Astrocyte of the spinal cord (primary cell): ENCODE data around the gene ZIC2.

ENCODE experiments used
- DNase-seq: peaks from one replicate; pipeline ENCODE4 v3.0.0; 2011; ENCODE audit warnings: low read depth, low spot score
- H3K4me3 ChIP-seq: 2 replicates; pipeline ENCODE4 v1.5.1; 2011; ENCODE audit warnings: low read depth, mild to moderate bottlenecking, low read length, moderate library complexity
- in situ Hi-C: cut with HindIII; loops from 2 replicates; pipeline ENCODE4 v1.10.0; 2017; ENCODE audit warnings: low sequenced_read_pairs
- TF ChIP-seq, protein P1 (sequence below): IDR thresholded peaks from 2 replicates; pipeline ENCODE4 v1.5.1; 2012; ENCODE audit warnings: low read depth, mild to moderate bottlenecking, low read length, inconsistent platforms

Gene ZIC2

DNA sequence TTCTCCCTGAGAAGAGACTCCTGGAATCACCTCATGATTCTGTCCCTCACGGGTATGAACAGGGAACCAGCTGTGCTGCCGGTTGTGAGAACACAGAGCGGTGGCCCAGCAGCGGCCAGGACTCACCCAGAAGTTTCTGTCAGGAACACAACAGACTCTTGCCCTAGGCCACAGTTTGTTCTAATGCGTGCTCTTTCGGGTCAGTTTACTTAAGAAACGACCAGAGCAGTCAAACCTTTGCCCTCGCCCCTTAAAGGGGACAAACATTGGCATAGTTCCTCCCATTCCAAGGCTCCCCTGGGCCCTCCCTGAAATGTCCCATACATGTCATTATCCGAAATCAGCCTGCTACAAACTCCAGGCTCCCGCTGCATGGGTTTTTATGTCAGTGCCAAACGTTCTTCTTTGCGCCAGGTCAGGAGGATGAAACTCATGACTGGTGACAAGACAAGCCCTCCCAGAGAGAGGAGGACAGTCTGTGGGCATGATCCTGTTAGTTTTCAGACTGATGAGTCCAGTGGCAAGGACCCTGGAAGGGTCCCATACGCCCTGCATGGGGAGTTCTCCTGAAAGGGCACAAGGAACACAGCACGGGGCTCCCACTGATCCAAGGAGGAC lies 28.3 kb upstream of the ZIC2 start:
- in situ Hi-C loops = no loop called here
- no peak overlapping the region for H3K4me3 ChIP-seq
- DNase-seq = no peak
- TF ChIP-seq, protein P1, sequence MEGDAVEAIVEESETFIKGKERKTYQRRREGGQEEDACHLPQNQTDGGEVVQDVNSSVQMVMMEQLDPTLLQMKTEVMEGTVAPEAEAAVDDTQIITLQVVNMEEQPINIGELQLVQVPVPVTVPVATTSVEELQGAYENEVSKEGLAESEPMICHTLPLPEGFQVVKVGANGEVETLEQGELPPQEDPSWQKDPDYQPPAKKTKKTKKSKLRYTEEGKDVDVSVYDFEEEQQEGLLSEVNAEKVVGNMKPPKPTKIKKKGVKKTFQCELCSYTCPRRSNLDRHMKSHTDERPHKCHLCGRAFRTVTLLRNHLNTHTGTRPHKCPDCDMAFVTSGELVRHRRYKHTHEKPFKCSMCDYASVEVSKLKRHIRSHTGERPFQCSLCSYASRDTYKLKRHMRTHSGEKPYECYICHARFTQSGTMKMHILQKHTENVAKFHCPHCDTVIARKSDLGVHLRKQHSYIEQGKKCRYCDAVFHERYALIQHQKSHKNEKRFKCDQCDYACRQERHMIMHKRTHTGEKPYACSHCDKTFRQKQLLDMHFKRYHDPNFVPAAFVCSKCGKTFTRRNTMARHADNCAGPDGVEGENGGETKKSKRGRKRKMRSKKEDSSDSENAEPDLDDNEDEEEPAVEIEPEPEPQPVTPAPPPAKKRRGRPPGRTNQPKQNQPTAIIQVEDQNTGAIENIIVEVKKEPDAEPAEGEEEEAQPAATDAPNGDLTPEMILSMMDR = no peak

DNA sequence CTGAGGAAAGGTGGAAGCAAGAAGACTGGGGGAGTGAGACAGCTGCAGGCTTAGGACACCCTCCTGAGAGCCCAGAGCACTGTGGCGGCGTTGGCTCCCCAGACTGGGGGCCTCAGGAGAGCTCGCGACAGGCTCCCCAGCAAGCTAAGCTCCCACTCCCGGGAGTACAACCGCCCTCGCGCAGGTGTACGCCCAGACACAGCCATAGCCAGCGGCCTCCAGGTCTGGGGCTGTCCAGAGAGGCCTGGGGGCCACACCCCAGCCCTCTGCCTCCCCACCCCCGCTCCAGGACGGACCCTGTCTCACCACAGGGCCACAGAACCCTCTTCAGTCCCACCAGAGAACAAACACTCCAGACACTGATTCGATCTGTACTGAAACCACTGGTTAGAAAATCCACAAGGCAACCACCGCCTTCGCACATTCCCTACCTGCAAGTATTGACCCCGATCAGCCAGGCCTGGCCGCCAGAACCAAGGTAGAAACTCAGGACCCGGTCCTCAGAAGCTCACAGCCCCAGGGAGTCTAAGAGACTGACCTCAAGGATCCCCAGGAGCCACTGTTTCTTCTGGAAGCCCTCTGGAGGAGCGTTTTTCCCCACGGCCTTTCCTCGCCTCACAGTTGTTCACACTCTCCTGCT lies 26.4 kb upstream of the ZIC2 start:
- TF ChIP-seq, protein P1 = no peak
- in situ Hi-C loops = no loop called here
- H3K4me3 ChIP-seq = no peak overlapping the region
- DNase-seq = no peak

GRCh38 chr13:99955747-99956472 lies 25.7 kb upstream of the ZIC2 start:
- TF ChIP-seq, protein P1 = no peak
- H3K4me3 ChIP-seq = peak overlapping the region; percentile 26
- in situ Hi-C loops = no loop called here
- peak; percentile 51 for DNase-seq

GRCh38 chr13:99956473-99957349 lies 24.9 kb upstream of the ZIC2 start:
- no peak for DNase-seq
- TF ChIP-seq, protein P1 = no peak
- in situ Hi-C loops = no loop called here
- H3K4me3 ChIP-seq = peak overlapping the region; percentile 26

DNA sequence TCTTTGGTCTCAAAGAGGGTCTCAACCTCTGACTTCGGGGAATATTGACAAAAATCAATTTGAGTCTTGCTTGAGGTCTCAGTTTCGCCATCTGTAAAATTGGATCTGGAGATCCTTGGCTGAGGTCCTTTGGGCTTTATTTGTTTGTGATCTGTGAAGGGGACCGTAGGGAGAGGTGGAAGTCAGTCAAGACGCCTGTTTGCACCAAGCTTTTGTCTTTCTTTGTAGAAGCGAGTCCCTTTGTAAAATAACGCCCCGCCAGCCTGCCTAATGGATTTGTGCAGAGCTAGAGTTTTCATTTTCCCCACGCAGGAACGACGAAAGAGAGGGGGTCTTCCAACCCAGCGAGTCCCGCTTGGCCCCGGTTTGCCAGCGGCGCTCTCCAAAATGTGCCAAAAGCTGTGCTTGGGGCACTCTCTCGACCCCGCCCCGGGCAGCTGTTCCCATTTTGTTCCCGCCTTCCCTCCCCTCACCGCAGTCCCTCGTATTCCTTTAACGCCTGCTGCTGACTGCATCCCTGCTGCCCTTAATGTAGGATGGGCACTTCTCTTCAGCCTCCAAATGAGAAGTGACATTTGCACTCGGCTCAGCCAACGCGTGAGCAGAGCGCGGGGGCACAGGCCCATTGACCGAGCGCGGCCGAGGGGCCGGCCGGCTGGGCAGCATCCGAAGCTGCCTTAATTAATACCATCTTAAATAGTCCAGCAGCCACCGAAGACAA lies 23.0 kb upstream of the ZIC2 start:
- TF ChIP-seq, protein P1 = no peak

More for the DNA sequence above, 23.0 kb upstream of the ZIC2 start:
- H3K4me3 ChIP-seq = no peak overlapping the region
- DNase-seq = no peak
- in situ Hi-C loops = no loop called here
